Measurements from ENCODE around the gene MAN1A2.
"Not testable (repeated sequence)": the region's sequence is repeated elsewhere in the genome, so short reads cannot be mapped to it uniquely, and the experiment has no call there.

GRCh38 chr1:117558451-117558850, 191.2 kb downstream of the MAN1A2 start:
- TF ChIP-seq POLR2A, CTCF (IDR thresholded peaks at IDR 0.05): not testable (repeated sequence)

All from uterus (tissue), 2 donors.